ENCODE measurements around the gene MVD.

- TF ChIP-seq REST (IDR thresholded peaks at IDR 0.05; ENCODE audit: unreplicated experiment) (no peak), CTCF (conservative IDR thresholded peaks at IDR 0.05; ENCODE audit: low read depth in 2 of 2) (no peak), ZNF331 (CRISPR knock-in tag; IDR thresholded peaks at IDR 0.05; ENCODE audit: low read depth) (no peak), EZH2 (IDR thresholded peaks at IDR 0.05; ENCODE audit: low read depth, unreplicated experiment) (no peak), POLR2AphosphoS5 (IDR thresholded peaks at IDR 0.05; ENCODE audit: low read depth) (no peak), EZH2phosphoT487 (IDR thresholded peaks at IDR 0.05; ENCODE audit: unreplicated experiment) (no peak), CREB1 (CRISPR knock-in tag; IDR thresholded peaks at IDR 0.05; ENCODE audit: low read depth) (no peak), ETS1 (IDR thresholded peaks at IDR 0.05) (no peak)
These were observed 37.8 kb downstream of the MVD start for GRCh38 chr16:88624977-88625576.

All from GM23338 (cell line).